IMR-90 (cell line): ENCODE data around the gene MON2. TPM values are rescaled to one million over a fixed set of nuclear protein-coding genes. Genes with fewer than 3 reads are reported as not detected.

Experiments
- microRNA-seq, 2 experiments: library from miRNA; stranded (forward) in 1 of 2; unstranded in 1 of 2; fragments of 10-50 nt in 1 of 2; fragments of <30 nt in 1 of 2; gene quantifications in 1 of 2; microRNA quantifications in 1 of 2; one replicate each; pipeline versions ENCODE3 to v1.1.0; 2013 to 2020; ENCODE audit not compliant: insufficient read depth in 1 of 2, insufficient read length in 1 of 2, unreplicated experiment in 1 of 2
- polyA plus RNA-seq, 3 experiments: library from polyadenylated mRNA; depleted of rRNA; stranded (reverse); fragments of >200 nt; gene quantifications; 2 replicates each; pipeline ENCODE4 v1.2.3, GENCODE V29; 2012; ENCODE audit warnings: low replicate concordance in 1 of 3
- small RNA-seq, 5 experiments: library from RNA; depleted of rRNA; stranded (forward); fragments of <200 nt; gene quantifications; one replicate each; pipeline ENCODE3, GENCODE V24; 2012
- total RNA-seq: library from RNA; depleted of rRNA; stranded (reverse); fragments of >200 nt; gene quantifications from 2 replicates; pipeline ENCODE4 v1.2.3, GENCODE V29; 2012; rRNA removed

MON2 gene
- total and polyA plus RNA-seq, 2 of the 4 experiments (the other 2 are of a cell fraction), result 13.2 to 39.3 TPM

Small RNA genes within 50 kb of the gene (microRNA-seq; reads per million reads assigned to microRNA genes)
- 12,767 to 35,275 reads per million in 2 experiments for gene MIRLET7I (ENCODE audit: insufficient read depth in 1 of 2, insufficient read length in 1 of 2, unreplicated experiment in 1 of 2)
- not detected for gene RNU6-399P (ENCODE audit: insufficient read depth, insufficient read length)

Small RNA genes within 50 kb of the gene (small RNA-seq; reads per million reads assigned to genes)
- gene MIRLET7I (377 to 36,750 (median 15,693) reads per million in 5 experiments), gene RNU6-399P (0 reads per million in 5 experiments)

Other genes starting within 250 kb of the MON2 start
- 49.6 and 82.5 TPM in 2 replicates for gene USP15, start 206.4 kb upstream of the MON2 start, total RNA-seq
- 27.6 and 28.5 TPM in 2 replicates for gene USP15, start 206.4 kb upstream of the MON2 start, polyA plus RNA-seq (2012; rRNA removed)